ENCODE results near the gene SPEG. TPM values are rescaled to one million over a fixed set of nuclear protein-coding genes. Genes with fewer than 3 reads are reported as not detected.

Gene SPEG
- polyA plus RNA-seq, 1 donor (not counting 4 experiments of a cell fraction or from before 2014, with no cell fraction given) = 18.8 TPM

- peaks cover 5% of the 10 kb centered on the region for H3K9me1 ChIP-seq (ENCODE audit: control insufficient read depth, extremely low read depth, insufficient read depth, low read length)
- peak overlapping the region; percentile 27 for H3K4me2 ChIP-seq (ENCODE audit: control insufficient read depth, extremely low read depth, insufficient read depth, low read depth, low read length)
These were observed 26.4 kb downstream of the SPEG start for GRCh38 chr2:219461047-219461514.

GRCh38 chr2:219461669-219462068, 27.0 kb downstream of the SPEG start:
- Histone ChIP-seq H3K9ac (ENCODE audit: control insufficient read depth, extremely low read depth, insufficient read depth, low read length) (peak overlapping the region; percentile 28), H3K27ac (ENCODE audit: control insufficient read depth, insufficient read depth, low read length) (no peak overlapping the region), H3K9me1 (ENCODE audit: control insufficient read depth, extremely low read depth, insufficient read depth, low read length) (peaks cover 5% of the 10 kb centered on the region), H3K79me2 (ENCODE audit: control insufficient read depth, insufficient read depth, low read length) (no peaks in the 10 kb centered on the region), H3K4me1 (ENCODE audit: control insufficient read depth, extremely low read depth, insufficient read depth, low read length) (peaks cover 21% of the 10 kb centered on the region), H3K9me3 (ENCODE audit: control insufficient read depth, low read depth, low read length) (no peaks in the 10 kb centered on the region), H3K27me3 (ENCODE audit: control insufficient read depth, extremely low read depth, insufficient read depth, low read length) (no peaks in the 10 kb centered on the region), H3K4me2 (ENCODE audit: control insufficient read depth, extremely low read depth, insufficient read depth, low read depth, low read length) (peak overlapping the region; percentile 27), H2AFZ (ENCODE audit: control insufficient read depth, low read length) (no peak overlapping the region), H3K36me3 (ENCODE audit: control insufficient read depth in 2 of 2, extremely low read depth in 1 of 2, insufficient read depth in 2 of 2, low read length in 2 of 2) (peaks cover 5 to 19% of the 10 kb centered on the region in 2 experiments), H3K4me3 (ENCODE audit: control insufficient read depth in 2 of 3, extremely low read depth in 1 of 3, insufficient read depth in 2 of 3, low read depth in 1 of 3, low read length in 3 of 3) (no peak overlapping the region), H4K20me1 (ENCODE audit: control insufficient read depth, extremely low read depth, insufficient read depth, low read length) (no peaks in the 10 kb centered on the region)
- dilution Hi-C loops (cut with MboI; ENCODE audit: extremely low pct_ligation_motif_present, low sequenced_read_pairs) = no loop called here
- TF ChIP-seq CTCF (optimal IDR thresholded peaks at IDR 0.05 in 1 of 3, IDR thresholded peaks at IDR 0.05 in 1 of 3, conservative IDR thresholded peaks at IDR 0.05 in 1 of 3; ENCODE audit: extremely low read depth in 1 of 3, insufficient read depth in 2 of 3, low read length in 3 of 3) (no peak), EZH2 (IDR thresholded peaks at IDR 0.05; ENCODE audit: low read length) (no peak)
- no peak for DNase-seq (ENCODE audit: low read depth, low spot score)
- FAIRE-seq = no peak

More at GRCh38 chr2:219461047-219461514, 26.4 kb downstream of the SPEG start:
- Histone ChIP-seq H3K4me3 (ENCODE audit: control insufficient read depth in 2 of 3, extremely low read depth in 1 of 3, insufficient read depth in 2 of 3, low read depth in 1 of 3, low read length in 3 of 3) (no peak overlapping the region), H3K9me3 (ENCODE audit: control insufficient read depth, low read depth, low read length) (no peaks in the 10 kb centered on the region), H4K20me1 (ENCODE audit: control insufficient read depth, extremely low read depth, insufficient read depth, low read length) (no peaks in the 10 kb centered on the region), H3K27me3 (ENCODE audit: control insufficient read depth, extremely low read depth, insufficient read depth, low read length) (no peaks in the 10 kb centered on the region), H3K9ac (ENCODE audit: control insufficient read depth, extremely low read depth, insufficient read depth, low read length) (no peak overlapping the region), H3K27ac (ENCODE audit: control insufficient read depth, insufficient read depth, low read length) (no peak overlapping the region), H2AFZ (ENCODE audit: control insufficient read depth, low read length) (no peak overlapping the region), H3K36me3 (ENCODE audit: control insufficient read depth in 2 of 2, extremely low read depth in 1 of 2, insufficient read depth in 2 of 2, low read length in 2 of 2) (peaks cover 9 to 15% of the 10 kb centered on the region in 2 experiments), H3K4me1 (ENCODE audit: control insufficient read depth, extremely low read depth, insufficient read depth, low read length) (peaks cover 20% of the 10 kb centered on the region), H3K79me2 (ENCODE audit: control insufficient read depth, insufficient read depth, low read length) (no peaks in the 10 kb centered on the region)
- TF ChIP-seq CTCF (optimal IDR thresholded peaks at IDR 0.05 in 1 of 3, IDR thresholded peaks at IDR 0.05 in 1 of 3, conservative IDR thresholded peaks at IDR 0.05 in 1 of 3; ENCODE audit: extremely low read depth in 1 of 3, insufficient read depth in 2 of 3, low read length in 3 of 3) = no peak
- no peak for TF ChIP-seq EZH2 (IDR thresholded peaks at IDR 0.05; ENCODE audit: low read length)
- DNase-seq (ENCODE audit: low read depth, low spot score) = no peak
- dilution Hi-C loops (cut with MboI; ENCODE audit: extremely low pct_ligation_motif_present, low sequenced_read_pairs) = no loop called here
- peak; percentile 41 for FAIRE-seq
